HepG2 (cell line): ENCODE data around the gene SRGAP3.

Experiments
- REST ChIP-seq, 2 experiments: IDR thresholded peaks; 2 replicates each; pipeline ENCODE4 v1.6.1; 2011 to 2012; ENCODE audit warnings: low read length in 2 of 2, borderline replicate concordance in 1 of 2, low read depth in 1 of 2, mild to moderate bottlenecking in 1 of 2, moderate library complexity in 1 of 2
- ZBTB21 ChIP-seq: sonication (generic); formaldehyde crosslinking; IDR thresholded peaks from 2 replicates; pipeline ENCODE4 v1.4.0; 2020; ENCODE audit warnings: missing genetic modification reagents
- TF ChIP-seq, protein P1 (sequence below): sonication (generic); formaldehyde crosslinking; IDR thresholded peaks from 2 replicates; pipeline ENCODE4 v1.5.0; 2020; ENCODE audit warnings: mild to moderate bottlenecking, missing genetic modification reagents, moderate library complexity

DNA sequence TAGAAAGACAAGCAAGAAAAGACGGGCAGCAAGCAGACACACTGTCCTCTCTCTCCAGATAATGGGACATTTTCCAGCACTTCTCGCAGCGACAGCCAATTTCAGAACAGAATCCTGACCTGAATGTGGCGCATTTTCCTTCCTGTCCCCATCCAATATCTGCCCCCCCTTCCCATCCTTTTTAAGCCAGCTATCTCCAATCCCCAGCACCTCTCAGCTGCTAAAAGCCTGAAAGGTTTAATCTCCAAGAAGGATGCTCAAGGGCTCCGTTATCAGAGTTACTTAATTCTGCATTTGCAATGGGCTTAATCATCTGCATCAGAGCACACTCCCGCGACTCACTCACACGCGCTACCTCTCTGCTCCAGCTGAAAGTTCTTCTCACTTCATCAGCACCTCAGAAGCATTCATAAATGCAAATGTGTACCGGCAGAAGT, 50.5 kb downstream of the SRGAP3 start:
- TF ChIP-seq REST (IDR thresholded peaks at IDR 0.05; ENCODE audit: borderline replicate concordance in 1 of 2, low read depth in 1 of 2, low read length in 2 of 2) = no peak
- no peak for TF ChIP-seq ZBTB21 (CRISPR knock-in tag)
- TF ChIP-seq, protein P1, sequence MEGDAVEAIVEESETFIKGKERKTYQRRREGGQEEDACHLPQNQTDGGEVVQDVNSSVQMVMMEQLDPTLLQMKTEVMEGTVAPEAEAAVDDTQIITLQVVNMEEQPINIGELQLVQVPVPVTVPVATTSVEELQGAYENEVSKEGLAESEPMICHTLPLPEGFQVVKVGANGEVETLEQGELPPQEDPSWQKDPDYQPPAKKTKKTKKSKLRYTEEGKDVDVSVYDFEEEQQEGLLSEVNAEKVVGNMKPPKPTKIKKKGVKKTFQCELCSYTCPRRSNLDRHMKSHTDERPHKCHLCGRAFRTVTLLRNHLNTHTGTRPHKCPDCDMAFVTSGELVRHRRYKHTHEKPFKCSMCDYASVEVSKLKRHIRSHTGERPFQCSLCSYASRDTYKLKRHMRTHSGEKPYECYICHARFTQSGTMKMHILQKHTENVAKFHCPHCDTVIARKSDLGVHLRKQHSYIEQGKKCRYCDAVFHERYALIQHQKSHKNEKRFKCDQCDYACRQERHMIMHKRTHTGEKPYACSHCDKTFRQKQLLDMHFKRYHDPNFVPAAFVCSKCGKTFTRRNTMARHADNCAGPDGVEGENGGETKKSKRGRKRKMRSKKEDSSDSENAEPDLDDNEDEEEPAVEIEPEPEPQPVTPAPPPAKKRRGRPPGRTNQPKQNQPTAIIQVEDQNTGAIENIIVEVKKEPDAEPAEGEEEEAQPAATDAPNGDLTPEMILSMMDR (CRISPR knock-in tag) = no peak
